A549 (cell line): ENCODE measurements around the gene SULF2. TPM values are rescaled to one million over a fixed set of nuclear protein-coding genes. Genes with fewer than 3 reads are reported as not detected.
"Not testable (repeated sequence)": the region's sequence is repeated elsewhere in the genome, so short reads cannot be mapped to it uniquely, and the experiment has no call there.

ENCODE experiments used
- ATAC-seq, 2 experiments: fragments of 200-7000 bp in 1 of 2; fragments of >200 bp in 1 of 2; cut with Nextera tagmentation in 1 of 2; cut with Tn5 transposase in 1 of 2; 3 replicates each; pipeline versions ENCODE4 v1.8.0 to v1.9.1; 2018 to 2020; ENCODE audit warnings: mild to moderate bottlenecking in 1 of 2, moderate library complexity in 1 of 2
- CTCF ChIA-PET: fragments of 300-600 bp; sonication (Branson Sonifier 250); formaldehyde crosslinking; extraction: SDS; loops from one replicate; lab custom pipeline; 2021; ENCODE audit warnings: antibody characterized with exemption, inconsistent platforms; lab: Yijun Ruan, JAX
- POLR2A ChIA-PET: fragments of 350-600 bp; formaldehyde crosslinking; extraction: SDS; loops from one replicate; lab custom pipeline; 2021; ENCODE audit warnings: antibody characterized with exemption, inconsistent platforms; lab: Yijun Ruan, JAX
- DNase-seq, 2 experiments: peaks; one replicate each; pipeline versions ENCODE4 v3.0.0 to v3.0.0-alpha.2; 2011 to 2016; ENCODE audit warnings: low read depth in 1 of 2, low spot score in 1 of 2
- FAIRE-seq: peaks from 2 replicates; lab custom pipeline; 2011; peaks lifted over from hg19 to GRCh38; lab: Jason Lieb, UNC
- H3K27ac ChIP-seq, 2 experiments: fragments of >200 bp; sonication (Bioruptor Twin); formaldehyde crosslinking; 3 replicates each; pipeline ENCODE4 v1.5.1; 2016 to 2017
- H3K4me1 ChIP-seq: fragments of >200 bp; sonication (Bioruptor Twin); formaldehyde crosslinking; 3 replicates; pipeline ENCODE4 v1.6.1; 2016
- H3K4me2 ChIP-seq: fragments of >200 bp; sonication (Bioruptor Twin); formaldehyde crosslinking; 3 replicates; pipeline ENCODE4 v1.6.1; 2016
- H3K4me3 ChIP-seq: fragments of >200 bp; sonication (Bioruptor Twin); formaldehyde crosslinking; 3 replicates; pipeline ENCODE4 v1.5.1; 2016
- H3K9me3 ChIP-seq: fragments of >200 bp; sonication (Bioruptor Twin); formaldehyde crosslinking; 3 replicates; pipeline ENCODE4 v1.6.1; 2016
- CBX8 ChIP-seq: fragments of 200-600 bp; sonication (generic); IDR thresholded peaks from 2 replicates; pipeline ENCODE4 v1.6.1; 2016
- CTCF ChIP-seq: fragments of >200 bp; sonication (Bioruptor Twin); formaldehyde crosslinking; IDR thresholded peaks from 3 replicates; pipeline ENCODE4 v1.5.1; 2016
- FOSL2 ChIP-seq, 2 experiments: fragments of 450-650 bp in 1 of 2; fragments of >200 bp in 1 of 2; sonication (Bioruptor Twin) in 1 of 2; formaldehyde crosslinking; IDR thresholded peaks; 2 replicates each; pipeline versions ENCODE4 v1.5.0 to v1.6.1; 2016 to 2020; ENCODE audit warnings: mild to moderate bottlenecking in 1 of 2, moderate library complexity in 1 of 2
- JUN ChIP-seq, 2 experiments: fragments of >200 bp; sonication (Bioruptor Twin); formaldehyde crosslinking; IDR thresholded peaks; 2 replicates in 1 of 2; 3 replicates in 1 of 2; pipeline ENCODE4 v1.6.1; 2016 to 2017
- MAX ChIP-seq: IDR thresholded peaks from 2 replicates; pipeline ENCODE4 v1.6.1; 2012
- NPAS2 ChIP-seq: fragments of 250-450 bp; sonication (Bioruptor Pico); IDR thresholded peaks from 2 replicates; pipeline ENCODE4 v1.8.0; 2022; ENCODE audit warnings: mild to moderate bottlenecking, moderate library complexity, borderline replicate concordance
- ZC3H11A ChIP-seq: fragments of 450-650 bp; IDR thresholded peaks from 2 replicates; pipeline ENCODE4 v1.6.1; 2014; ENCODE audit warnings: antibody characterized with exemption, mild to moderate bottlenecking
- ZNF302 ChIP-seq: fragments of 250-450 bp; sonication (Bioruptor Pico); IDR thresholded peaks from 2 replicates; pipeline ENCODE4 v1.9.0; 2021; ENCODE audit warnings: inconsistent platforms, mild to moderate bottlenecking, moderate library complexity
- WGBS: methylation state at CpG from one replicate; pipeline ENCODE4 v1.1.6; 2017; ENCODE audit errors: missing lambda C conversion rate; 5-methylcytosine and 5-hydroxymethylcytosine counted together
- polyA minus RNA-seq: library from RNA; depleted of rRNA, polyadenylated mRNA; stranded (reverse); fragments of >200 nt; gene quantifications from 2 replicates; pipeline ENCODE4 v1.2.3, GENCODE V29; 2011; rRNA and poly(A)+ RNA removed
- polyA plus RNA-seq, 4 experiments: library from polyadenylated mRNA; depleted of rRNA in 3 of 4; stranded (reverse); fragments of >200 nt; fragmentation: RNase III in 1 of 4; extraction: RNeasy Plus Mini Kit Qiagen cat#74134 plus additional on column Dnase treatment in 1 of 4; gene quantifications; 2 replicates in 3 of 4; 3 replicates in 1 of 4; pipeline ENCODE4 v1.2.3, GENCODE V29; 2011 to 2017

Gene SULF2
- 5.8 and 14.9 TPM in 2 replicates for polyA plus RNA-seq (2011; rRNA removed)
- polyA plus RNA-seq (2012; cell fraction: cytosol; rRNA removed): 5.1 and 5.4 TPM in 2 replicates
- polyA plus RNA-seq (2012; cell fraction: nucleus; rRNA removed): 8.0 and 9.9 TPM in 2 replicates
- polyA plus RNA-seq (2017; fragmentation: RNase III; extraction: RNeasy Plus Mini Kit Qiagen cat#74134 plus additional on column Dnase treatment): 16.8 to 25.2 TPM (median 21.3 TPM) in 3 replicates
- polyA minus RNA-seq: 10.6 and 15.1 TPM in 2 replicates

- Histone ChIP-seq H3K4me2 (peak within 1 kb of the TSS; percentile 98), H3K4me3 (peak within 1 kb of the TSS; percentile 69), H3K4me1 (0 out of 3 replicates have a peak, but pooled peaks cover 12% of the 10 kb centered on the region), H3K9me3 (no peaks in the 10 kb centered on the region), H3K27ac (peak within 1 kb of the TSS; percentile 73 to 90)
- CTCF ChIA-PET: interaction anchor here (0.8 to 5.4 kb wide), 35 partner anchors 8 to 835 kb away, joined by 3 to 91 read pairs (median 5); no protein-coding TSS in a partner anchor
- no peak for TF ChIP-seq JUN (IDR thresholded peaks at IDR 0.05)
- TF ChIP-seq MAX: no peak
- no peak for DNase-seq
- no peak for FAIRE-seq
- no CpG with 5 or more reads among the region's 82 CpGs for WGBS
- POLR2A ChIA-PET: interaction anchor here (2.0 kb wide), 1 partner anchor 510 kb away, joined by 10 read pairs; no protein-coding TSS in a partner anchor
- peak in 1 of 2 experiments; percentile 62; a peak in 3 of 6 replicates for ATAC-seq
Measured at GRCh38 chr20:47785311-47785853, at the start of gene SULF2. Gene SULF2 (minus strand): TSS chr20:47785481. CDS start chr20:47757363, 28,118 bp downstream.

GRCh38 chr20:47831675-47832074 lies 46.4 kb upstream of the SULF2 start:
- POLR2A ChIA-PET, H3K4me1 ChIP-seq, DNase-seq, H3K27ac ChIP-seq, H3K4me3 ChIP-seq, ATAC-seq, FAIRE-seq, H3K4me2 ChIP-seq, H3K9me3 ChIP-seq, CTCF ChIA-PET: not testable (repeated sequence)
- WGBS: no CpG with 5 or more reads among the region's 7 CpGs

GRCh38 chr20:47826716-47827115 lies 41.4 kb upstream of the SULF2 start:
- H3K4me1 ChIP-seq, H3K4me3 ChIP-seq, H3K27ac ChIP-seq, FAIRE-seq, POLR2A ChIA-PET, H3K9me3 ChIP-seq, ATAC-seq, CTCF ChIA-PET, H3K4me2 ChIP-seq, DNase-seq: not testable (repeated sequence)
- WGBS: 20% methylated on average over 8 of the region's 8 CpGs

DNA sequence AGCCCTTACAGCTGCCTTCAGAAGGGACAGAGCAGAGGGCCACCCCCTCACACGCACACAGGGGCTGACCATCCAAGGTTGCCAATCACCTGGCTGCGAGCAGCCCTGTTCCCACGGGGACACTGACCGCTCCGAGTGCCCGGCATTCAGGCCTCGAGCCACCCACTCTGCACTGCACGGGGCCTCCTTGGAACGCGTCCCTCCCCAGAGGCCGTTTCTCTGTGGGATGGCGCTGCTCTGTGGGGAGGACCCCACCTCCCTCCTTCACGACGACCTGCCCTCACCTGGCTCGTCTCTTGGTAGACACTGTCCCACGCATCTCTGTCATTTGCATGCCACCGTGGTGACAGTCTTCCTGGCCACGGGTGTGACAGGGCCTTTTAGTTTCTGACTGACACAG lies 40.7 kb upstream of the SULF2 start:
- FAIRE-seq, DNase-seq, H3K4me1 ChIP-seq, H3K4me2 ChIP-seq, POLR2A ChIA-PET, ATAC-seq, H3K9me3 ChIP-seq, H3K4me3 ChIP-seq, H3K27ac ChIP-seq: not testable (repeated sequence)
- 35% methylated on average over 7 of the region's 18 CpGs for WGBS
- CTCF ChIA-PET: interaction anchor here (1.2 kb wide), 1 partner anchor 69 kb away, joined by 3 read pairs; no protein-coding TSS in a partner anchor

GRCh38 chr20:47825011-47825762 lies 39.9 kb upstream of the SULF2 start:
- H3K9me3 ChIP-seq: no peaks in the 10 kb centered on the region
- POLR2A ChIA-PET: no interaction called here

GRCh38 chr20:47823941-47824340 lies 38.7 kb upstream of the SULF2 start:
- H3K4me1 ChIP-seq, DNase-seq, H3K9me3 ChIP-seq, H3K4me2 ChIP-seq, H3K27ac ChIP-seq, FAIRE-seq, POLR2A ChIA-PET, H3K4me3 ChIP-seq, ATAC-seq: not testable (repeated sequence)
- CTCF ChIA-PET: interaction anchor here (1.3 kb wide), 1 partner anchor 37 kb away, joined by 4 read pairs; no protein-coding TSS in a partner anchor
- 64% methylated on average over 12 of the region's 12 CpGs for WGBS

More at GRCh38 chr20:47825011-47825762, 39.9 kb upstream of the SULF2 start:
- Histone ChIP-seq H3K27ac (no peak overlapping the region), H3K4me2 (no peak overlapping the region), H3K4me3 (no peak overlapping the region), H3K4me1 (peaks cover 5% of the 10 kb centered on the region)
- DNase-seq (no peak), FAIRE-seq (no peak), ATAC-seq (no peak)
- WGBS: 40% methylated on average over 8 of the region's 12 CpGs
- TF ChIP-seq ZC3H11A (no peak), CTCF (no peak), ZNF302 (CRISPR knock-in tag) (no peak), CBX8 (no peak), FOSL2 (IDR thresholded peaks at IDR 0.05) (no peak), FOSL2 (CRISPR knock-in tag; IDR thresholded peaks at IDR 0.05) (no peak), NPAS2 (CRISPR knock-in tag) (no peak)
- CTCF ChIA-PET: interaction anchor here (1.2 kb wide), 1 partner anchor 70 kb away, joined by 3 read pairs; no protein-coding TSS in a partner anchor
